ENCODE results near the gene PTGER4.

PTGER4 gene

DNA sequence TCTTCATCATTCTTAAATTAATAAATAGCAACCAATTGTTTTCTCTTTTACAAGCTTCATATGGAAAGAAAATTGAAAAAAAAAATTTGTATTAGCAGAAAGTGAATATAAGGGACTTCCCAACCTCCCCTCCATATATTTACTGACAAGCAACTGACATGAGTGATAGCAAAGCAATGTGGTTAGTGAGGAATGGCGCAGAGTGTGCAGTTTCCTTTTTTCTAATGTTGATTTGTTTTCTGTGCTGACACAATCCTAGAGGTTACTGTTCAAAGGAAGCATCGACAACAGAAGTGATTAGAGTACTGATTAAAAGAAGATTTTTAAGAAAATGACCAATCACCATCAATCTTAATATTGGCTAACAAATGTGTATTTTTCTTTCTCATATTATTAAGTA lies 1.7 kb upstream of the PTGER4 start:
- Histone ChIP-seq H3K9me3 (ENCODE audit: control extremely low read depth in 1 of 5, control insufficient read depth in 4 of 5, insufficient read depth in 2 of 5, low read depth in 1 of 5, low read length in 4 of 5) (no peaks in the 10 kb centered on the region), H3K27me3 (replicated peaks in 2 of 5; ENCODE audit: control insufficient read depth in 4 of 5, insufficient read depth in 5 of 5, low read length in 4 of 5) (no peaks in the 10 kb centered on the region), H3K4me1 (ENCODE audit: control extremely low read depth in 1 of 4, control insufficient read depth in 4 of 4, insufficient read depth in 4 of 4, low read length in 3 of 4) (peaks cover 32 to 71% (median 52%) of the 10 kb centered on the region in 4 experiments), H3K36me3 (ENCODE audit: control insufficient read depth in 4 of 4, insufficient read depth in 4 of 4, low read length in 3 of 4) (peaks cover 0 to 10% (median under 1%) of the 10 kb centered on the region in 4 experiments), H3K4me3 (ENCODE audit: control insufficient read depth in 1 of 7, extremely low read depth in 1 of 7, insufficient read depth in 4 of 7, low read depth in 2 of 7, low read length in 6 of 7) (peak overlapping the region in 5 of 7 experiments; percentile 77 to 88 (median 85)), H3K27ac (ENCODE audit: insufficient read depth in 1 of 2, low read depth in 1 of 2, low read length in 2 of 2, poor library complexity in 1 of 2, severe bottlenecking in 2 of 2) (peak overlapping the region; percentile 15 to 88)
- ChIA-PET CTCF (interaction anchor here (0.8 to 1.4 kb wide), 5 partner anchors 11 to 729 kb away, joined by 3 to 5 read pairs (median 4); no protein-coding TSS in a partner anchor), POLR2A (interaction anchor here (0.9 kb wide), 1 partner anchor 12 kb away, joined by 3 read pairs; no protein-coding TSS in a partner anchor)
- no CpG with 5 or more reads among the region's 2 CpGs for WGBS (ENCODE audit: insufficient coverage)
- DNase-seq, result peak in 2 of 3 donors; percentile 81 to 85

- POLR2A ChIA-PET, result interaction anchor here (1.0 to 1.3 kb wide), 2 partner anchors 179 to 294 kb away, joined by 3 to 6 read pairs; no protein-coding TSS in a partner anchor
- 0% methylated on average over 7 of the region's 12 CpGs for WGBS (ENCODE audit: insufficient coverage)
- peak overlapping the region; percentile 64 to 88 for H3K27ac ChIP-seq (ENCODE audit: insufficient read depth in 1 of 2, low read depth in 1 of 2, low read length in 2 of 2, poor library complexity in 1 of 2, severe bottlenecking in 2 of 2)
- H3K9me3 ChIP-seq (ENCODE audit: control extremely low read depth in 1 of 5, control insufficient read depth in 4 of 5, insufficient read depth in 2 of 5, low read depth in 1 of 5, low read length in 4 of 5), result no peaks in the 10 kb centered on the region
- peak overlapping the region; percentile 37 to 90 (median 85) for H3K4me3 ChIP-seq (ENCODE audit: control insufficient read depth in 1 of 7, extremely low read depth in 1 of 7, insufficient read depth in 4 of 7, low read depth in 2 of 7, low read length in 6 of 7)
- H3K4me1 ChIP-seq (ENCODE audit: control extremely low read depth in 1 of 4, control insufficient read depth in 4 of 4, insufficient read depth in 4 of 4, low read length in 3 of 4), result peaks cover 33 to 71% (median 51%) of the 10 kb centered on the region in 4 experiments
- CTCF ChIA-PET, result interaction anchor here (0.5 kb wide), 1 partner anchor 312 kb away, joined by 3 read pairs; no protein-coding TSS in a partner anchor
- H3K36me3 ChIP-seq (ENCODE audit: control insufficient read depth in 4 of 4, insufficient read depth in 4 of 4, low read length in 3 of 4), result peaks cover 0 to 10% (median under 1%) of the 10 kb centered on the region in 4 experiments
- DNase-seq, result peak in 2 of 3 donors; percentile 52 to 65
- H3K27me3 ChIP-seq (replicated peaks in 2 of 5; ENCODE audit: control insufficient read depth in 4 of 5, insufficient read depth in 5 of 5, low read length in 4 of 5), result no peaks in the 10 kb centered on the region
Observed at GRCh38 chr5:40678460-40679147, 1.1 kb upstream of the PTGER4 start.

- Histone ChIP-seq H3K9me3 (ENCODE audit: control extremely low read depth in 1 of 5, control insufficient read depth in 4 of 5, insufficient read depth in 2 of 5, low read depth in 1 of 5, low read length in 4 of 5) (no peaks in the 10 kb centered on the region), H3K27me3 (replicated peaks in 2 of 5; ENCODE audit: control insufficient read depth in 4 of 5, insufficient read depth in 5 of 5, low read length in 4 of 5) (no peaks in the 10 kb centered on the region), H3K4me3 (ENCODE audit: control insufficient read depth in 1 of 7, extremely low read depth in 1 of 7, insufficient read depth in 4 of 7, low read depth in 2 of 7, low read length in 6 of 7) (peak overlapping the region; percentile 84 to 96 (median 90)), H3K4me1 (ENCODE audit: control extremely low read depth in 1 of 4, control insufficient read depth in 4 of 4, insufficient read depth in 4 of 4, low read length in 3 of 4) (peaks cover 38 to 70% (median 55%) of the 10 kb centered on the region in 4 experiments), H3K36me3 (ENCODE audit: control insufficient read depth in 4 of 4, insufficient read depth in 4 of 4, low read length in 3 of 4) (peaks cover 0 to 10% (median under 1%) of the 10 kb centered on the region in 4 experiments), H3K27ac (ENCODE audit: insufficient read depth in 1 of 2, low read depth in 1 of 2, low read length in 2 of 2, poor library complexity in 1 of 2, severe bottlenecking in 2 of 2) (peak overlapping the region; percentile 64 to 88)
- DNase-seq, result peak; percentile 90 to 96 (median 93)
- ChIA-PET CTCF (interaction anchor here (0.5 to 1.9 kb wide), 6 partner anchors 24 to 315 kb away, joined by 3 to 6 read pairs (median 3); no protein-coding TSS in a partner anchor), POLR2A (interaction anchor here (0.6 to 2.7 kb wide), 6 partner anchors 51 to 294 kb away, joined by 3 to 10 read pairs (median 4); no protein-coding TSS in a partner anchor)
- WGBS (ENCODE audit: insufficient coverage), result 0% methylated on average over 32 of the region's 60 CpGs
Observed at GRCh38 chr5:40679148-40679912, 385 bp upstream of the PTGER4 start.

DNA sequence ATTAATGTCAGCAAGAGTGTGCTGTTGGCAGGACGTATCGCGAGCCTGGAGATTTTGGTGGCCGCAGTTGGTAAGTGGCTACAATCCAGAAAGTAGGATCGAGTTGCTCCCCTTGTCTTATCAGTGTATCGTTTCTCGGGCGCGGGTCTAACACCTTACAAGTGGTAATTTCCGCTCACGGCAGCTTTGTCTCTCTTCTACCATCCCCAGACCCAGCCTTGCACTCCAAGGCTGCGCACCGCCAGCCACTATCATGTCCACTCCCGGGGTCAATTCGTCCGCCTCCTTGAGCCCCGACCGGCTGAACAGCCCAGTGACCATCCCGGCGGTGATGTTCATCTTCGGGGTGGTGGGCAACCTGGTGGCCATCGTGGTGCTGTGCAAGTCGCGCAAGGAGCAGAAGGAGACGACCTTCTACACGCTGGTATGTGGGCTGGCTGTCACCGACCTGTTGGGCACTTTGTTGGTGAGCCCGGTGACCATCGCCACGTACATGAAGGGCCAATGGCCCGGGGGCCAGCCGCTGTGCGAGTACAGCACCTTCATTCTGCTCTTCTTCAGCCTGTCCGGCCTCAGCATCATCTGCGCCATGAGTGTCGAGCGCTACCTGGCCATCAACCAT lies 1.1 kb downstream of the PTGER4 start:
- WGBS (ENCODE audit: insufficient coverage), result 2% methylated on average over 34 of the region's 37 CpGs
- DNase-seq, result peak in 2 of 3 donors; percentile 48 to 66
- Histone ChIP-seq H3K4me3 (ENCODE audit: control insufficient read depth in 1 of 7, extremely low read depth in 1 of 7, insufficient read depth in 4 of 7, low read depth in 2 of 7, low read length in 6 of 7) (peak overlapping the region; percentile 84 to 96 (median 90)), H3K4me1 (ENCODE audit: control extremely low read depth in 1 of 4, control insufficient read depth in 4 of 4, insufficient read depth in 4 of 4, low read length in 3 of 4) (peaks cover 42 to 79% (median 62%) of the 10 kb centered on the region in 4 experiments), H3K27me3 (replicated peaks in 2 of 5; ENCODE audit: control insufficient read depth in 4 of 5, insufficient read depth in 5 of 5, low read length in 4 of 5) (no peaks in the 10 kb centered on the region), H3K27ac (ENCODE audit: insufficient read depth in 1 of 2, low read depth in 1 of 2, low read length in 2 of 2, poor library complexity in 1 of 2, severe bottlenecking in 2 of 2) (peak overlapping the region in 1 of 2 experiments; percentile 33), H3K9me3 (ENCODE audit: control extremely low read depth in 1 of 5, control insufficient read depth in 4 of 5, insufficient read depth in 2 of 5, low read depth in 1 of 5, low read length in 4 of 5) (no peaks in the 10 kb centered on the region), H3K36me3 (ENCODE audit: control insufficient read depth in 4 of 4, insufficient read depth in 4 of 4, low read length in 3 of 4) (peaks cover 0 to 18% (median 3%) of the 10 kb centered on the region in 4 experiments)
- ChIA-PET CTCF (interaction anchor here (0.7 to 1.9 kb wide), 13 partner anchors 10 to 732 kb away, joined by 3 to 6 read pairs (median 3); no protein-coding TSS in a partner anchor), POLR2A (interaction anchor here (0.6 to 2.7 kb wide), 2 partner anchors 245 to 271 kb away, joined by 3 to 10 read pairs; no protein-coding TSS in a partner anchor)

GRCh38 chr5:40681363-40682153 lies 1.8 kb downstream of the PTGER4 start:
- under 1% methylated on average over 64 of the region's 67 CpGs for WGBS (ENCODE audit: insufficient coverage)
- ChIA-PET POLR2A (interaction anchor here (0.6 to 2.7 kb wide), 3 partner anchors 246 to 512 kb away, joined by 3 to 10 read pairs (median 3); no protein-coding TSS in a partner anchor), CTCF (interaction anchor here (0.7 to 1.9 kb wide), 11 partner anchors 11 to 733 kb away, joined by 3 to 6 read pairs (median 3); no protein-coding TSS in a partner anchor)

More at GRCh38 chr5:40681363-40682153, 1.8 kb downstream of the PTGER4 start:
- H3K27me3 ChIP-seq (replicated peaks in 2 of 5; ENCODE audit: control insufficient read depth in 4 of 5, insufficient read depth in 5 of 5, low read length in 4 of 5), result no peaks in the 10 kb centered on the region
- no peaks in the 10 kb centered on the region for H3K9me3 ChIP-seq (ENCODE audit: control extremely low read depth in 1 of 5, control insufficient read depth in 4 of 5, insufficient read depth in 2 of 5, low read depth in 1 of 5, low read length in 4 of 5)
- peaks cover 43 to 81% (median 63%) of the 10 kb centered on the region in 4 experiments for H3K4me1 ChIP-seq (ENCODE audit: control extremely low read depth in 1 of 4, control insufficient read depth in 4 of 4, insufficient read depth in 4 of 4, low read length in 3 of 4)
- peak overlapping the region; percentile 33 to 83 for H3K27ac ChIP-seq (ENCODE audit: insufficient read depth in 1 of 2, low read depth in 1 of 2, low read length in 2 of 2, poor library complexity in 1 of 2, severe bottlenecking in 2 of 2)
- H3K4me3 ChIP-seq (ENCODE audit: control insufficient read depth in 1 of 7, extremely low read depth in 1 of 7, insufficient read depth in 4 of 7, low read depth in 2 of 7, low read length in 6 of 7), result peak overlapping the region; percentile 84 to 96 (median 90)
- DNase-seq, result peak in 2 of 3 donors; percentile 65 to 80
- peaks cover 0 to 23% (median 4%) of the 10 kb centered on the region in 4 experiments for H3K36me3 ChIP-seq (ENCODE audit: control insufficient read depth in 4 of 4, insufficient read depth in 4 of 4, low read length in 3 of 4)

All from common myeloid progenitor, CD34-positive (primary cell).